HL-60 (cell line): Measurements from ENCODE around the gene BRWD1.

Experiments used
- DNase-seq, 2 experiments: peaks; one replicate each; pipeline ENCODE4 v3.0.0-alpha.2; 2010 to 2020; ENCODE audit warnings: low read depth in 1 of 2, low spot score in 1 of 2
- H3K27ac ChIP-seq: fragments of 250-450 bp; sonication (Bioruptor Pico); replicated peaks from 2 replicates; pipeline ENCODE4 v1.5.1; 2020; ENCODE audit warnings: mild to moderate bottlenecking, moderate library complexity
- H3K27me3 ChIP-seq: fragments of 250-450 bp; sonication (Bioruptor Pico); 2 replicates; pipeline ENCODE4 v1.5.1; 2021; ENCODE audit warnings: mild to moderate bottlenecking, moderate library complexity; ENCODE audit not compliant: insufficient read depth, poor library complexity, severe bottlenecking
- H3K4me3 ChIP-seq: replicated peaks from 2 replicates; pipeline ENCODE4 v1.5.1; 2011; ENCODE audit warnings: mild to moderate bottlenecking, control low read depth, low read length; ENCODE audit not compliant: insufficient read depth
- CTCF ChIP-seq: IDR thresholded peaks from one replicate; pipeline ENCODE4 v1.5.1; 2011; ENCODE audit warnings: low read length, control low read depth, inconsistent platforms; ENCODE audit not compliant: insufficient read depth
- GABPA ChIP-seq: IDR thresholded peaks from 2 replicates; pipeline ENCODE4 v1.6.1; 2012; ENCODE audit warnings: low read depth
- POLR2AphosphoS5 ChIP-seq: IDR thresholded peaks from 2 replicates; pipeline ENCODE4 v1.6.1; 2012; ENCODE audit warnings: low read depth
- REST ChIP-seq: IDR thresholded peaks from 2 replicates; pipeline ENCODE4 v1.6.1; 2012; ENCODE audit warnings: low read depth; ENCODE audit not compliant: insufficient replicate concordance
- SPI1 ChIP-seq: IDR thresholded peaks from 2 replicates; pipeline ENCODE4 v1.6.1; 2012; ENCODE audit warnings: low read depth, mild to moderate bottlenecking, borderline replicate concordance

The BRWD1 gene

GRCh38 chr21:39150877-39151276, 162.6 kb downstream of the BRWD1 start:
- H3K27ac ChIP-seq: no peak overlapping the region
- no peak for DNase-seq
- H3K4me3 ChIP-seq: no peak overlapping the region
- H3K27me3 ChIP-seq: no peaks in the 10 kb centered on the region
- TF ChIP-seq CTCF (no peak), GABPA (no peak), REST (no peak), SPI1 (no peak), POLR2AphosphoS5 (no peak)

- H3K27ac ChIP-seq: no peak overlapping the region
- no peak overlapping the region for H3K4me3 ChIP-seq
- no peaks in the 10 kb centered on the region for H3K27me3 ChIP-seq
- DNase-seq: no peak
- no peak for TF ChIP-seq POLR2AphosphoS5
- TF ChIP-seq REST: no peak
- TF ChIP-seq GABPA: no peak
- TF ChIP-seq SPI1: no peak
- TF ChIP-seq CTCF: no peak
Observed at GRCh38 chr21:39150316-39150715, 163.1 kb downstream of the BRWD1 start.

- no peak for TF ChIP-seq GABPA
- no peak for TF ChIP-seq CTCF
- no peaks in the 10 kb centered on the region for H3K27me3 ChIP-seq
- no peak overlapping the region for H3K4me3 ChIP-seq
- H3K27ac ChIP-seq: no peak overlapping the region
- DNase-seq: no peak
Observed at GRCh38 chr21:39149882-39150281, 163.6 kb downstream of the BRWD1 start.

GRCh38 chr21:39148975-39149374, 164.5 kb downstream of the BRWD1 start:
- no peak for DNase-seq
- TF ChIP-seq SPI1 (no peak), CTCF (no peak), REST (no peak), POLR2AphosphoS5 (no peak), GABPA (no peak)
- H3K4me3 ChIP-seq: no peak overlapping the region
- H3K27me3 ChIP-seq: no peaks in the 10 kb centered on the region
- H3K27ac ChIP-seq: no peak overlapping the region
